ENCODE results near the gene CCSER1.
A peak's percentile ranks its signal among the peaks of the same experiment; 100 is the strongest.
"Not testable (repeated sequence)": the region's sequence is repeated elsewhere in the genome, so short reads cannot be mapped to it uniquely, and the experiment has no call there.

Gene CCSER1

DNA sequence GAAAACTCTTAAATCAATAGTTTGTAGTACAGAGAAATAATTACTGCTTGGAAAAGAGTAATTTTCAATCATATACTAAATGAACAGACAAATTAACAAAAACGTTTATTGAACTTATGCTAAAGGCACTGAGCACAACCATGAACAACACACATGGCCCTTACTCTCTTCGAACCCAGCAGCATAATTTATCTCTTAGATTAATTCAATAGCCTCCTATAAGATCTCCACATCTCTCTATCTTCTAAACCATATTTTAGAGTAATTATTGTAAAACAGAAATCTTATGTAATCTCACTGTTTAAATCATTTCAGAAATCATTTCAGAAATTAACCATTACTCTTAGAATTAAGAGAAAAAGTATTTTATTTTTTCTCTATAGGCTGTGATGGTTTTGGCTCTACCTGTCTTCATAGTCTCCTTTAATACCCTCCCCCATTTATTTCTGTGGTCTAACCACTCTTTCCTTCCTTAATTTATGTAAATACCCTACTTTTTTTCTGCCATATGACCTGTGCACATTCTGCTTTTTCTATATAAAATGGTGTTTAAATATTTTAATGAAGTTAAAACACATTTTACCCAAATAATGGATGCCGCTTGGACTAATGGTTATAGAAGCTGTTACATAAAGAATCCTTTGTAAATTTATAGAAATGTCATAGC, 218.5 kb downstream of the CCSER1 start:
- TF ChIP-seq, protein P1, sequence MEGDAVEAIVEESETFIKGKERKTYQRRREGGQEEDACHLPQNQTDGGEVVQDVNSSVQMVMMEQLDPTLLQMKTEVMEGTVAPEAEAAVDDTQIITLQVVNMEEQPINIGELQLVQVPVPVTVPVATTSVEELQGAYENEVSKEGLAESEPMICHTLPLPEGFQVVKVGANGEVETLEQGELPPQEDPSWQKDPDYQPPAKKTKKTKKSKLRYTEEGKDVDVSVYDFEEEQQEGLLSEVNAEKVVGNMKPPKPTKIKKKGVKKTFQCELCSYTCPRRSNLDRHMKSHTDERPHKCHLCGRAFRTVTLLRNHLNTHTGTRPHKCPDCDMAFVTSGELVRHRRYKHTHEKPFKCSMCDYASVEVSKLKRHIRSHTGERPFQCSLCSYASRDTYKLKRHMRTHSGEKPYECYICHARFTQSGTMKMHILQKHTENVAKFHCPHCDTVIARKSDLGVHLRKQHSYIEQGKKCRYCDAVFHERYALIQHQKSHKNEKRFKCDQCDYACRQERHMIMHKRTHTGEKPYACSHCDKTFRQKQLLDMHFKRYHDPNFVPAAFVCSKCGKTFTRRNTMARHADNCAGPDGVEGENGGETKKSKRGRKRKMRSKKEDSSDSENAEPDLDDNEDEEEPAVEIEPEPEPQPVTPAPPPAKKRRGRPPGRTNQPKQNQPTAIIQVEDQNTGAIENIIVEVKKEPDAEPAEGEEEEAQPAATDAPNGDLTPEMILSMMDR (IDR thresholded peaks at IDR 0.05; ENCODE audit: borderline replicate concordance, control extremely low read depth, extremely low read depth, insufficient read depth, missing control alignments), result no peak
- in situ Hi-C loops (cut with MboI; ENCODE audit: low sequenced_read_pairs, unreplicated experiment), result no loop called here
- DNase-seq (ENCODE audit: low spot score), result no peak

DNA sequence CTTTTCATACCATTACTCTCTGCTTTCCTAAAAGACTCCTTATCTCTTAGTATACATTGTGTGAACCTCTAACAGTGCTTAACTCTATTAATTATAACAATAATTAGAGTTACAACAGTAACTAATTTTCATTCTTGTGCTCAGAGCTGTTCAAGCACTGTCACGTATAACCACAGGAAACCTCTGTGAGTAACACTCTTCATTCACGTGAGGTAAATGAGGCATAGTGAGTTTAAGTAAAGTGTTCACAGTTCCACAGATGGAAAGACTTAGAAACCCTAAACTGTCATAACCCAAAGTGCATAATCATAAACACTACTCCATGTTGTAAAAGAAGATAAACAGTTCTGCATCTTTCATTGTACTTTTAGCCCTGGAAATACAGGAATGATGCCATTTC, 222.4 kb downstream of the CCSER1 start:
- no peak for DNase-seq (ENCODE audit: low spot score)
- in situ Hi-C loops (cut with MboI; ENCODE audit: low sequenced_read_pairs, unreplicated experiment), result no loop called here
- TF ChIP-seq, protein P1 (IDR thresholded peaks at IDR 0.05; ENCODE audit: borderline replicate concordance, control extremely low read depth, extremely low read depth, insufficient read depth, missing control alignments), result no peak

DNA sequence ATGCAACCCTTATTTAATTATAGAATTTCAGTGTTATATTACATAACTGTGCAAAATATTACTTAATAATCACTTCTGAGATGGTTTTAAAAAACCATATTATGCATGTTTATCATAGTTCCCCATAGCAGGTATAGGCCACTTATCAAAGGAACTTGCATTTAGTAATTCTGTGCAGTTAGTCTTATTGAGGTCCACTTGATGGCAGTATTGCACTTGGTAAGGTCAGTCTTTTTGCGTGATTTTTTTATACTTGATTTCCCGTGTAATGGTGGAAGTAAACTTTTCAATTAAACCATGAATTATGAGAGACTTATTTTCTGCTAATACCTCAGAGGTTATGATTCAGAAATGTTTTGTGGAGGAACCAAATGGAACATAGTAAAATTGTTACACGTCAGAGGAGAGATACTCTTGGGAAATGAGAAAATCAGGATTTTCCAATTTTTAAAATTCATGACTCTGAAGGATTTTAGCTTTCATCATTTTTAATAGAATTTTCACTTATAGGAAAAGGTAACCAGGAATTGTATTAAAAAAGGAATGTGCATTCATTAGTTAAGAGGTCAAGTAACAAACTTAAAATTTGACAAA, 230.0 kb downstream of the CCSER1 start:
- TF ChIP-seq, protein P1 (IDR thresholded peaks at IDR 0.05; ENCODE audit: borderline replicate concordance, control extremely low read depth, extremely low read depth, insufficient read depth, missing control alignments), result peak; percentile 35
- in situ Hi-C loops (cut with MboI; ENCODE audit: low sequenced_read_pairs, unreplicated experiment), result no loop called here
- peak; percentile 23 for DNase-seq (ENCODE audit: low spot score)

DNA sequence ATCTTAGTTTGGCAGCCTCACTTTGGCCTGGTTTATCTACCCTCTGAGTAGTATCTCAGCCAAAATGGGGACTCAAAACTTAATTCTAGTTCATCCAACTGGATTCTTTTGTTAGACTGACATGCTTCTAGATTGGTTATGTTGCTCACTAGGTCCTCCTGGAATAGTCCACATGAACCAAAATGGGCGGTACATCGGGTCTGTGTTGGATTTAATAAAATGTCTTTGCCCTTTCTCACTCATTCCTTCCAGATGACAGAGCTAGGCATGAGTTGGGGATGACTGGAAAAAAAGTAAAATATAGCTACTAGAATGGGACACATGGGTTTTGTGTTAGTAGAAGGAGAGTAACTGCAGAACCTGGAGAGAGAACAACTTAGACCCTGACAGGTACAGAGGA, 247.9 kb downstream of the CCSER1 start:
- in situ Hi-C loops (cut with MboI; ENCODE audit: low sequenced_read_pairs, unreplicated experiment), result no loop called here
- TF ChIP-seq, protein P1 (IDR thresholded peaks at IDR 0.05; ENCODE audit: borderline replicate concordance, control extremely low read depth, extremely low read depth, insufficient read depth, missing control alignments), result no peak
- DNase-seq (ENCODE audit: low spot score), result no peak

DNA sequence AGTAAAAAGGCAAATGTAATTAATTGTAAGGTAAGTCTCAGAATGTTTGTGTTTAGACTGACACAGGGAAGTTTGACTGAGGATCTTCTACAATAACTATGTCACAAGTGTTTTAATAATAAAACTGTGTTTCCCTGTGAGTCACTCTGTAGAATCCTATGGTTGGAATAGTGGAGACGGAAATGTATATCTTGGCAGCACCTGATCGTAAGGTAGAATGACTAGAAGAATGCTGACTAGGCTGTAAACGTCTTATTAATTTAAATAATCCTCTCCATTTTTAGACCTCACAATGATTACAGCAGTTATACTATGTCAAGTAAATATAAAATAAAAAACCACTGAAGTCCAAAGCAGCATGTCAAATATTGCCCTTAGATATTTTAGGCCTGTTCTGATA, 266.0 kb downstream of the CCSER1 start:
- TF ChIP-seq, protein P1 (IDR thresholded peaks at IDR 0.05; ENCODE audit: borderline replicate concordance, control extremely low read depth, extremely low read depth, insufficient read depth, missing control alignments), result no peak
- DNase-seq (ENCODE audit: low spot score), result no peak
- in situ Hi-C loops (cut with MboI; ENCODE audit: low sequenced_read_pairs, unreplicated experiment), result no loop called here

DNA sequence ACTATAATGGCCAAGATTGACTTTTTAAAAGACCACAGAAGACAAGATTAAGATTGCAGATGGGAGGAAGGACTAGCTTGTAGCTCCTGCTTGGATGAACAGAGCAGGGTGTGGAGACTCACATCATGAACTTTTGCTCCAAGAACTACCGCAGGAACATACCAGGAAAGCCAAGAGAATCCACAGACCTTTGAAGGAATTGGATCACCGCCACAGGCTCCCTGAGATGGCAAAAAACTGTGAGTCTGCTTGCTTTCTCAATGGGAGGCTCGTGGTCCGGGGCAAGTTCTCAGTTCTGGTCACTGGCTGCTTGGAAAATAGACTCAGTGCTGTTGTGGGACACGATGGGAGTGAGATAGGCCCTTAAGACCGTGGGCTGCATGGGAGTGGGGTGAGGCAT, 276.6 kb downstream of the CCSER1 start:
- no peak for DNase-seq (ENCODE audit: low spot score)
- in situ Hi-C loops (cut with MboI; ENCODE audit: low sequenced_read_pairs, unreplicated experiment), result no loop called here
- TF ChIP-seq, protein P1 (IDR thresholded peaks at IDR 0.05; ENCODE audit: borderline replicate concordance, control extremely low read depth, extremely low read depth, insufficient read depth, missing control alignments), result no peak

DNA sequence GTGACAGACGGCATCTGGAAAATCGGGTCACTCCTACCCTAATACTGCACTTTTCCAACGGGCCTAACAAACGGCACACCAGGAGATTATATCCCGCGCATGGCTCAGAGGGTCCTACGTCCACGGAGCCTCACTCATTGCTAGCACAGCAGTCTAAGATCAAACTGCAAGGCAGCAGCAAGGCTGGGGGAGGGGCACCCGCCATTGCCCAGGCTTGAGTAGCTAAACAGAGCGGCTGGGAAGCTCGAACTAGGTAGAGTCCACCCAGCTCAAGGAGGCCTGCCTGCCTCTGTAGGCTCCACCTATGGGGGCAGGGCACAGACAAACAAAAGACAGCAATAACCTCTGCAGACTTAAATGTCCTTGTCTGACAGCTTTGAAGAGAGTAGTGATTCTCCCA, 280.7 kb downstream of the CCSER1 start:
- DNase-seq (ENCODE audit: low spot score); in situ Hi-C loops (cut with MboI; ENCODE audit: low sequenced_read_pairs, unreplicated experiment): not testable (repeated sequence)

DNA sequence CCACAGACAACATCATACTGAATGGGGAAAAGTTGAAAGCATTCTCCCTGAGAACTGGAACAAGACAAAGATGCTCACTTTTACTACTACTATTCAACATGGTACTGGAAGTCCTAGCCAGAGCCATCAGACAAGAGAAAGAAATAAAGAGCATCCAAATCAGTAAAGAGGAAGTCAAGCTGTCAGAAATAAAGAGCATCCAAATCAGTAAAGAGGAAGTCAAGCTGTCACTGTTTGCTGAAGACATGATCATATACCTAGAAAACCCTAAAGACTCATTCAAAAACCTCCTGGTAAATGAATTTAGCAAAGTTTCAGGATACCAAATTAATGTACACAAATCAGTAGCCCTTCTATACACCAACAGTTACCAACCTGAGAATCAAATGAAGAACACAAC, 285.6 kb downstream of the CCSER1 start:
- in situ Hi-C loops (cut with MboI; ENCODE audit: low sequenced_read_pairs, unreplicated experiment); DNase-seq (ENCODE audit: low spot score): not testable (repeated sequence)

Measured in GM13976 (cell line).